Measurements from ENCODE around the gene FANCC. TPM values are rescaled to one million over a fixed set of nuclear protein-coding genes. Genes with fewer than 3 reads are reported as not detected.

FANCC gene
- total and polyA plus RNA-seq, 2 of the 13 experiments (the other 11 are each of a cell fraction or from before 2014, with no cell fraction given) = 7.4 to 8.6 TPM

GRCh38 chr9:95075700-95076099 lies 241.8 kb downstream of the FANCC start:
- FAIRE-seq = no peak
- ATAC-seq = no peak
- BruUV-seq (replicated peaks) = TSS peak; percentile 14
- H3K4me2 ChIP-seq (ENCODE audit: low read depth, low read length) = no peak overlapping the region
- POLR2A ChIA-PET = interaction anchor here (0.7 kb wide), 1 partner anchor 53 kb away, joined by 3 read pairs; no protein-coding TSS in a partner anchor
- H4K20me1 ChIP-seq (ENCODE audit: insufficient read depth, low read length) = peaks cover 47% of the 10 kb centered on the region
- peaks cover 25 to 78% of the 10 kb centered on the region in 2 experiments for H3K36me3 ChIP-seq (replicated peaks in 1 of 2; ENCODE audit: control insufficient read depth in 1 of 2, insufficient read depth in 2 of 2, low read length in 2 of 2)
- H3K4me1 ChIP-seq (ENCODE audit: insufficient read depth, low read length) = peaks cover 24% of the 10 kb centered on the region
- no peak overlapping the region for H2AFZ ChIP-seq (ENCODE audit: low read length)
- CTCF ChIA-PET (ENCODE audit: low intra/inter-chr PET ratio, low total read pairs) = no interaction called here
- peaks cover 80% of the 10 kb centered on the region for H3K79me2 ChIP-seq (ENCODE audit: insufficient read depth, low read length)
- intact Hi-C loops (cut with micrococcal nuclease; ENCODE audit: unreplicated experiment) (no loop called here), in situ Hi-C loops (cut with HindIII; ENCODE audit: extremely low pct_ligation_motif_present, low pct_unique_long_range_greater_than_20kb) (no loop called here)
- H3K27ac ChIP-seq (ENCODE audit: extremely low read length, insufficient read depth, low read length) = no peak overlapping the region
- H3K9me3 ChIP-seq (ENCODE audit: low read length) = no peaks in the 10 kb centered on the region
- TF ChIP-seq MAX (IDR thresholded peaks at IDR 0.05) (no peak), ZNF20 (CRISPR knock-in tag; IDR thresholded peaks at IDR 0.05) (no peak), PLRG1 (conservative IDR thresholded peaks at IDR 0.05) (no peak), KDM5B (CRISPR knock-in tag; IDR thresholded peaks at IDR 0.05; ENCODE audit: borderline replicate concordance) (no peak), ZNF335 (CRISPR knock-in tag; IDR thresholded peaks at IDR 0.05) (no peak), ZNF678 (CRISPR knock-in tag; IDR thresholded peaks at IDR 0.05) (no peak), RNF2 (conservative IDR thresholded peaks at IDR 0.05; ENCODE audit: low read depth) (no peak), MXI1 (IDR thresholded peaks at IDR 0.05; ENCODE audit: borderline replicate concordance, low read depth, low read length) (no peak)
- TF ChIP-seq, protein P1, sequence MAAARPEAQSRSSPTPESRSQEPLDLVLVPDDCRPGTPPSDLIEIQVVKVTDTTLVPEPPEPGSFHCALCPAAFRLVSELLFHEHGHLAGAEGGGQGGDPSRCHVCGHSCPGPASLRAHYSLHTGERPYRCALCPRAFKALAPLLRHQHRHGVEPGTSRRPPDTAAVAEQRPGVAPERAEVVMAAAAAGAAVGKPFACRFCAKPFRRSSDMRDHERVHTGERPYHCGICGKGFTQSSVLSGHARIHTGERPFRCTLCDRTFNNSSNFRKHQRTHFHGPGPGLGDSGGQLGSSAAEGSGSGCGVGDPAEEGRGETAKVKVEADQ (CRISPR knock-in tag; IDR thresholded peaks at IDR 0.05; ENCODE audit: borderline replicate concordance) = no peak
- H3K9ac ChIP-seq (ENCODE audit: insufficient read depth, low read depth, low read length) = no peak overlapping the region
- no peaks in the 10 kb centered on the region for H3K27me3 ChIP-seq (ENCODE audit: control insufficient read depth in 1 of 2, insufficient read depth in 2 of 2, low read length in 2 of 2)
- no peak for DNase-seq (ENCODE audit: low spot score)
- H3K4me3 ChIP-seq (replicated peaks in 1 of 3; ENCODE audit: insufficient read depth in 1 of 3, low read depth in 2 of 3, low read length in 3 of 3) = no peak overlapping the region
- 98% methylated on average over 5 of the region's 7 CpGs for whole genome bisulfite sequencing (ENCODE audit: low lambda C conversion rate)

DNA sequence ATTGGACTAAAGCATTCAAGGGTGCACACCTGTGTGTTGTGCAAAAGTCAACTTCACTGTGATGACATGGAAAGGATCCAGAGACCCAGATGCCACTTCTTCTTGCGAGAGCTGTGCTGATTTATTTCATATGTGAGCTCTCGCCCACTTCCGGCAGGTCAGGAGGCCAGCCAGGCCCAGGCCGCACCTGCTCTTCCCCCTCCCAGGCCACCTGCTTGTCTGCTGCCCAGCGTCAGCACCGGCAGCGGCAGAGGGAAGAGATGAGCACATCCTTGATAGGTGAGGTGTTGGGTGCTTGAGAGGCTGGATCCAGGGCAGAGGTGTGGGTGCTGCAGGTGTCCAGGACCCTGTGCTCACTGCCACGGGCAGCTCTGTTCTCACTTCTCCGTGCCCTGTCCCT lies 242.9 kb downstream of the FANCC start:
- peaks cover 89% of the 10 kb centered on the region for H3K79me2 ChIP-seq (ENCODE audit: insufficient read depth, low read length)
- BruUV-seq (replicated peaks) = no TSS peak
- 98% methylated on average over 9 of the region's 9 CpGs for WGBS (ENCODE audit: low lambda C conversion rate)
- ATAC-seq (no peak), FAIRE-seq (no peak), DNase-seq (ENCODE audit: low spot score) (no peak)
- no peak overlapping the region for H3K27ac ChIP-seq (ENCODE audit: extremely low read length, insufficient read depth, low read length)
- H3K4me1 ChIP-seq (ENCODE audit: insufficient read depth, low read length) = peaks cover 35% of the 10 kb centered on the region
- ChIA-PET POLR2A (no interaction called here), CTCF (ENCODE audit: low intra/inter-chr PET ratio, low total read pairs) (no interaction called here)
- no peaks in the 10 kb centered on the region for H3K27me3 ChIP-seq (ENCODE audit: control insufficient read depth in 1 of 2, insufficient read depth in 2 of 2, low read length in 2 of 2)
- peaks cover 27 to 70% of the 10 kb centered on the region in 2 experiments for H3K36me3 ChIP-seq (replicated peaks in 1 of 2; ENCODE audit: control insufficient read depth in 1 of 2, insufficient read depth in 2 of 2, low read length in 2 of 2)
- TF ChIP-seq NFKBIZ (CRISPR knock-in tag; IDR thresholded peaks at IDR 0.05) (no peak), TFAP4 (IDR thresholded peaks at IDR 0.05; ENCODE audit: borderline replicate concordance, low read depth) (no peak), AGO2 (optimal IDR thresholded peaks at IDR 0.05; ENCODE audit: low read depth, low read length) (peak; percentile 53), ZNF253 (CRISPR knock-in tag; IDR thresholded peaks at IDR 0.05; ENCODE audit: borderline replicate concordance) (no peak), HINFP (CRISPR knock-in tag; IDR thresholded peaks at IDR 0.05; ENCODE audit: low read depth) (no peak)
- TF ChIP-seq, protein P2, sequence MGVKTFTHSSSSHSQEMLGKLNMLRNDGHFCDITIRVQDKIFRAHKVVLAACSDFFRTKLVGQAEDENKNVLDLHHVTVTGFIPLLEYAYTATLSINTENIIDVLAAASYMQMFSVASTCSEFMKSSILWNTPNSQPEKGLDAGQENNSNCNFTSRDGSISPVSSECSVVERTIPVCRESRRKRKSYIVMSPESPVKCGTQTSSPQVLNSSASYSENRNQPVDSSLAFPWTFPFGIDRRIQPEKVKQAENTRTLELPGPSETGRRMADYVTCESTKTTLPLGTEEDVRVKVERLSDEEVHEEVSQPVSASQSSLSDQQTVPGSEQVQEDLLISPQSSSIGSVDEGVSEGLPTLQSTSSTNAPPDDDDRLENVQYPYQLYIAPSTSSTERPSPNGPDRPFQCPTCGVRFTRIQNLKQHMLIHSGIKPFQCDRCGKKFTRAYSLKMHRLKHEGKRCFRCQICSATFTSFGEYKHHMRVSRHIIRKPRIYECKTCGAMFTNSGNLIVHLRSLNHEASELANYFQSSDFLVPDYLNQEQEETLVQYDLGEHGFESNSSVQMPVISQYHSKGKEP (CRISPR knock-in tag; IDR thresholded peaks at IDR 0.05) = no peak
- intact Hi-C loops (cut with micrococcal nuclease; ENCODE audit: unreplicated experiment) = no loop called here
- no peaks in the 10 kb centered on the region for H3K9me3 ChIP-seq (ENCODE audit: low read length)
- H2AFZ ChIP-seq (ENCODE audit: low read length) = no peak overlapping the region
- H4K20me1 ChIP-seq (ENCODE audit: insufficient read depth, low read length) = peaks cover 48% of the 10 kb centered on the region
- in situ Hi-C loops (cut with HindIII; ENCODE audit: extremely low pct_ligation_motif_present, low pct_unique_long_range_greater_than_20kb) = no loop called here
- H3K4me2 ChIP-seq (ENCODE audit: low read depth, low read length) = no peak overlapping the region
- no peak overlapping the region for H3K4me3 ChIP-seq (replicated peaks in 1 of 3; ENCODE audit: insufficient read depth in 1 of 3, low read depth in 2 of 3, low read length in 3 of 3)
- H3K9ac ChIP-seq (ENCODE audit: insufficient read depth, low read depth, low read length) = no peak overlapping the region
